GM12878 (cell line): ENCODE data around the gene EFHD2. TPM values are rescaled to one million over a fixed set of nuclear protein-coding genes. Genes with fewer than 3 reads are reported as not detected.
"Not testable (repeated sequence)": the region's sequence is repeated elsewhere in the genome, so short reads cannot be mapped to it uniquely, and the experiment has no call there.

Experiments used
- ATAC-seq: fragments of 200-7000 bp; cut with Tn5 transposase; 3 replicates; pipeline ENCODE4 v1.9.1; 2020; ENCODE audit warnings: mild to moderate bottlenecking, moderate library complexity
- BruUV-seq: library from RNA; stranded (reverse); fragments of 400-500 nt; replicated peaks from 2 replicates; lab custom pipeline; 2021; lab: Mats Ljungman, UMichigan
- CTCF ChIA-PET: fragments of 300-600 bp; sonication (Branson Sonifier 250); formaldehyde crosslinking; extraction: SDS; loops from one replicate; lab custom pipeline; 2021; ENCODE audit warnings: inconsistent platforms; lab: Yijun Ruan, JAX
- POLR2A ChIA-PET: fragments of 350-600 bp; formaldehyde crosslinking; extraction: SDS; loops from one replicate; lab custom pipeline; 2021; ENCODE audit warnings: inconsistent platforms; lab: Charles Lee
- RAD21 ChIA-PET: fragments of 300-600 bp; sonication (Branson Sonifier 250); formaldehyde crosslinking; loops from one replicate; lab custom pipeline; 2023; ENCODE audit warnings: antibody characterized with exemption; ENCODE audit not compliant: unreplicated experiment; lab: Charles Lee
- SMC1A ChIA-PET: fragments of 300-600 bp; sonication (Branson Sonifier 250); formaldehyde crosslinking; loops from one replicate; lab custom pipeline; 2023; ENCODE audit not compliant: unreplicated experiment, uncharacterized antibody; lab: Charles Lee
- DNase-seq: peaks from one replicate; pipeline ENCODE4 v3.0.0-alpha.2; 2011; ENCODE audit warnings: low read depth, low spot score
- FAIRE-seq: peaks from 3 replicates; lab custom pipeline; 2011; peaks lifted over from hg19 to GRCh38; lab: Jason Lieb, UNC
- H2AFZ ChIP-seq: 2 replicates; pipeline ENCODE4 v1.6.0; 2011; ENCODE audit warnings: low read depth, low read length, control low read depth; ENCODE audit not compliant: control insufficient read depth
- H3K27ac ChIP-seq: 2 replicates; pipeline ENCODE4 v1.5.1; 2011; ENCODE audit warnings: control low read depth; ENCODE audit not compliant: control insufficient read depth, insufficient read depth
- H3K27me3 ChIP-seq, 2 experiments: replicated peaks in 1 of 2; 2 replicates each; pipeline versions ENCODE4 v1.6.0 to v1.6.1; 2011; ENCODE audit warnings: low read length in 1 of 2; ENCODE audit not compliant: control insufficient read depth in 2 of 2, insufficient read depth in 2 of 2
- H3K36me3 ChIP-seq, 2 experiments: 2 replicates each; pipeline ENCODE4 v1.5.1; 2011; ENCODE audit warnings: low read length in 1 of 2; ENCODE audit not compliant: control insufficient read depth in 2 of 2, insufficient read depth in 2 of 2
- H3K4me1 ChIP-seq: 2 replicates; pipeline ENCODE4 v1.6.1; 2011; ENCODE audit warnings: mild to moderate bottlenecking, low read length, moderate library complexity, mixed read lengths; ENCODE audit not compliant: control insufficient read depth, insufficient read depth
- H3K4me2 ChIP-seq: 2 replicates; pipeline ENCODE4 v1.6.0; 2011; ENCODE audit warnings: control low read depth; ENCODE audit not compliant: control insufficient read depth, insufficient read depth
- H3K4me3 ChIP-seq: fragments of 200-600 bp; sonication (generic); 2 replicates; pipeline ENCODE4 v1.5.1; 2016
- H3K79me2 ChIP-seq: 2 replicates; pipeline ENCODE4 v1.6.0; 2011; ENCODE audit warnings: low read length; ENCODE audit not compliant: control insufficient read depth, insufficient read depth
- H3K9ac ChIP-seq: 2 replicates; pipeline ENCODE4 v1.8.0; 2011; ENCODE audit warnings: low read length, control low read depth, mixed read lengths; ENCODE audit not compliant: control insufficient read depth, insufficient read depth
- H3K9me3 ChIP-seq: replicated peaks from 3 replicates; pipeline ENCODE4 v1.5.1; 2011; ENCODE audit warnings: mild to moderate bottlenecking, low read length; ENCODE audit not compliant: control insufficient read depth, insufficient read depth
- H4K20me1 ChIP-seq: 2 replicates; pipeline ENCODE4 v1.6.0; 2011; ENCODE audit not compliant: control insufficient read depth, insufficient read depth
- PBX3 ChIP-seq: IDR thresholded peaks from 2 replicates; pipeline ENCODE4 v1.6.1; 2011; ENCODE audit warnings: mild to moderate bottlenecking, low read depth, low read length, moderate library complexity; ENCODE audit not compliant: insufficient replicate concordance
- POLR2A ChIP-seq: IDR thresholded peaks from 2 replicates; pipeline ENCODE4 v1.6.1; 2011; ENCODE audit warnings: low read depth, mild to moderate bottlenecking, low read length
- SKIL ChIP-seq: fragments of 450-650 bp; IDR thresholded peaks from 2 replicates; pipeline ENCODE4 v1.6.1; 2017; ENCODE audit warnings: mild to moderate bottlenecking, low read depth, inconsistent platforms; ENCODE audit not compliant: poor library complexity, severe bottlenecking
- TARDBP ChIP-seq: IDR thresholded peaks from 2 replicates; pipeline ENCODE4 v1.6.1; 2016; ENCODE audit warnings: borderline replicate concordance
- USF1 ChIP-seq: IDR thresholded peaks from 2 replicates; pipeline ENCODE4 v1.6.1; 2011; ENCODE audit warnings: borderline replicate concordance, low read depth, mild to moderate bottlenecking, moderate library complexity, mixed read lengths, low read length; ENCODE audit not compliant: insufficient read depth; ENCODE audit errors: extremely low read length
- ZNF274 ChIP-seq: IDR thresholded peaks from one replicate; pipeline ENCODE4 v1.8.0; 2011; ENCODE audit not compliant: insufficient read length, insufficient read depth
- WGBS: methylation state at CpG from one replicate; pipeline ENCODE4 v1.1.6; 2016; ENCODE audit warnings: low lambda C conversion rate; ENCODE audit not compliant: insufficient replicate concordance, insufficient coverage; ENCODE audit errors: missing lambda C conversion rate; 5-methylcytosine and 5-hydroxymethylcytosine counted together
- in situ Hi-C: fragments of 300-500 bp; cut with MboI; formaldehyde crosslinking; loops from 9 replicates; pipeline ENCODE4 v1.14.3; 2018; ENCODE audit warnings: mixed read lengths
- intact Hi-C: fragments of 100-400 bp; cut with micrococcal nuclease; formaldehyde crosslinking; loops from one replicate; pipeline ENCODE4 v1.14.2; 2022; ENCODE audit not compliant: unreplicated experiment
- polyA plus RNA-seq, 11 experiments: library from polyadenylated mRNA; depleted of rRNA in 4 of 11; unstranded in 6 of 11; stranded (reverse) in 5 of 11; fragments of >200 nt; fragmentation: Nextera tagmentation in 4 of 11; fragmentation: Illumina TruSeq in 1 of 11; extraction: Ambion mirVana in 4 of 11; extraction: Trizol in 1 of 11; gene quantifications; 1 replicate in 1 of 11; 2 replicates in 10 of 11; pipeline versions ENCODE4 v1.2.1 to v1.2.3, GENCODE V29; 2011 to 2016; ENCODE audit warnings: inconsistent platforms in 2 of 11, missing spikeins in 2 of 11, low read depth in 1 of 11
- total RNA-seq, 4 experiments: library from RNA; depleted of rRNA in 3 of 4; stranded (reverse); fragments of >200 nt in 3 of 4; fragmentation: Illumina TruSeq in 1 of 4; extraction: Trizol in 1 of 4; gene quantifications; 2 replicates each; pipeline versions ENCODE4 v1.2.1 to v1.2.3, GENCODE V29; 2013 to 2021
- TF ChIP-seq, protein P1 (sequence below): IDR thresholded peaks from 2 replicates; pipeline ENCODE4 v1.6.1; 2011; ENCODE audit warnings: low read depth, low read length, improper control_type of control experiment, borderline replicate concordance

EFHD2 gene
- total and polyA plus RNA-seq, 10 of the 15 experiments (the other 5 are each of a cell fraction or from before 2014, with no cell fraction given) = 4.0 to 114 (median 66.1) TPM

DNA sequence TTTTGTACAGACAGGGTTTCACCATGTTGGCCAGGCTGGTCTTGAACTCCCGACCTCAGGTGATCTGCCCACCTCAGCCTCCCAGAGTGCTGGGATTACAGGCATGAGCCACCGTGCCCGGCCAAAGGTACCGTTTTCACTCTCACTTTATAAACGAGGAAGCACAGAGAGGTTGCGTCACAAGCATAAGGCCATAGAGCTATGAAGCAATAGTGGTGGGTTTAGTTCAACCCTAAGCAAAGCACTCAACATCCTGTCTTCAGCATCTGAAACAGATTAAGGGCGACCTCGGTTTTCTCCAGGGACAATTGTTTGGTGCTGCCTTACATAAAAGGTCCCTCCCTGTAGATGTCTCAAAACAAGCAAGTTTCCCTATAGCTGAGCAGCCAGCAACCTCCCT is 25.1 kb downstream of the EFHD2 start:
- DNase-seq, H3K27ac ChIP-seq, H3K4me1 ChIP-seq, H3K4me3 ChIP-seq, H2AFZ ChIP-seq, H3K79me2 ChIP-seq, H3K27me3 ChIP-seq, in situ Hi-C loops, H3K4me2 ChIP-seq, H4K20me1 ChIP-seq, H3K36me3 ChIP-seq, BruUV-seq, FAIRE-seq, H3K9ac ChIP-seq, H3K9me3 ChIP-seq, POLR2A ChIA-PET: not testable (repeated sequence)
- ChIA-PET RAD21 (interaction anchor here (1.0 to 1.4 kb wide), 2 partner anchors 110 to 111 kb away, joined by 3 to 6 read pairs; no protein-coding TSS in a partner anchor), CTCF (interaction anchor here (1.7 to 10.2 kb wide), 2 partner anchors 17 to 111 kb away, joined by 4 to 178 read pairs; no protein-coding TSS in a partner anchor), SMC1A (interaction anchor here (0.8 to 6.2 kb wide), 7 partner anchors 14 to 244 kb away, joined by 3 to 64 read pairs (median 3); no protein-coding TSS in a partner anchor)
- intact Hi-C loops = loop anchor here (5.0 kb wide), 2 partner anchors 298 to 308 kb away; partner anchors contain the start of gene TMEM82
- 11% methylated on average over 8 of the region's 8 CpGs for WGBS
- ATAC-seq = peak; percentile 14; the same call in 2 of the 3 replicates

DNA sequence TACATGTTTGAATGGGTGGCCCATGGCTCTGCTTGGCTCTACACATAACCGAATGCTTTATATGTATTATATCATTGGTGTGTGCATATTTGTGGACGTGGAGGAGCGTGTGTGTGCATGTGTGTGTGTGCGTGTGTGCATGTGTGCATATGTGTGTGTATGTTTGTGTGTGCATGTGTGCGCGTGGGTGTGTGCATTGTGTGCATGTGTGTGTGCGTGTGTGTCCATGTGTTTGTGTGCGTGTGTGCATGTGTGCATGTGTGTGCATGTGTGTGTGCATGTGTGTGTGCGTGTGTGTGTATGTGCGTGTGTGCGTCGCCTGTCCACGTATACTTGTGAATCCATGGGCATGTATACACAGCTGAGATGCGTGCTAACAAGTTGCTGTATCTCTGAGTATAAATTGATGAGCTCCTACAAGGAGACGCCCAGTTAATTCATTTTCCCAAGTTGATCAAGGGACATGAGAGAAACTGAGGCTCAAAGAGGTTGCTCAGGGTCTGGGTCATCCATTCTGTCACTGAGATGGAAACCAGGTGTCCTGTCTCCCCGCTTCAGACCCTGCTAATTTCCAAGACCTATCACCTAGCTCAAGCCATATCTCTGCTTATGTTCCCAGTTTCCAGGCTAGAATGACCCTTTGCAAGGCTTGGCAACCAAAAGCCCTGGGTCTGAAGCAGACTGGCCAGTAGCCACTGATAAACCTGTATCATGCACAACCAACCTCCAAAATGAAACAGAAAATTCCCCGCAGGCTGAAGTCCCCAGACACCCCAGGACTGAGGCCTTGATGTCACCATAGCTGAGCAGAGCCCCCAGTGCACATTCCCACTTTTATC is 25.8 kb downstream of the EFHD2 start:
- no peak overlapping the region for H3K4me3 ChIP-seq
- H3K79me2 ChIP-seq = no peaks in the 10 kb centered on the region
- in situ Hi-C loops (no loop called here), intact Hi-C loops (loop anchor here (5.0 kb wide), 1 partner anchor 307 kb away; the partner anchor contains the start of gene TMEM82)
- FAIRE-seq (no peak), DNase-seq (no peak), ATAC-seq (no peak)
- H3K27me3 ChIP-seq = no peaks in the 10 kb centered on the region
- 87% methylated on average over 17 of the region's 17 CpGs for WGBS
- no TSS peak for BruUV-seq
- H3K9ac ChIP-seq = no peak overlapping the region
- POLR2A ChIA-PET = no interaction called here
- peaks cover 0 to 2% of the 10 kb centered on the region in 2 experiments; a peak in 2 of 4 replicates for H3K36me3 ChIP-seq
- CTCF ChIA-PET = interaction anchor here (0.8 to 10.2 kb wide), 3 partner anchors 18 to 122 kb away, joined by 3 to 178 read pairs (median 4); no protein-coding TSS in a partner anchor
- RAD21 ChIA-PET = interaction anchor here (1.0 to 1.7 kb wide), 2 partner anchors 111 to 112 kb away, joined by 3 to 11 read pairs; no protein-coding TSS in a partner anchor
- no peaks in the 10 kb centered on the region for H3K9me3 ChIP-seq
- SMC1A ChIA-PET = interaction anchor here (0.8 to 2.4 kb wide), 6 partner anchors 14 to 136 kb away, joined by 3 to 13 read pairs (median 3); no protein-coding TSS in a partner anchor
- H3K27ac ChIP-seq = no peak overlapping the region
- no peak overlapping the region for H2AFZ ChIP-seq
- no peaks in the 10 kb centered on the region for H4K20me1 ChIP-seq
- H3K4me2 ChIP-seq = no peak overlapping the region
- H3K4me1 ChIP-seq = no peaks in the 10 kb centered on the region
- TF ChIP-seq TARDBP (0 out of 2 replicates have a peak, but pooled peaks have one; percentile 45), USF1 (no peak), ZNF274 (no peak), SKIL (no peak), POLR2A (peak; percentile 62), PBX3 (peak; percentile 49)
- TF ChIP-seq, protein P1, sequence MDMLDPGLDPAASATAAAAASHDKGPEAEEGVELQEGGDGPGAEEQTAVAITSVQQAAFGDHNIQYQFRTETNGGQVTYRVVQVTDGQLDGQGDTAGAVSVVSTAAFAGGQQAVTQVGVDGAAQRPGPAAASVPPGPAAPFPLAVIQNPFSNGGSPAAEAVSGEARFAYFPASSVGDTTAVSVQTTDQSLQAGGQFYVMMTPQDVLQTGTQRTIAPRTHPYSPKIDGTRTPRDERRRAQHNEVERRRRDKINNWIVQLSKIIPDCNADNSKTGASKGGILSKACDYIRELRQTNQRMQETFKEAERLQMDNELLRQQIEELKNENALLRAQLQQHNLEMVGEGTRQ = no peak
